ENCODE results near the gene FURIN.
A peak's percentile ranks its signal among the peaks of the same experiment; 100 is the strongest.
"Not testable (repeated sequence)": the region's sequence is repeated elsewhere in the genome, so short reads cannot be mapped to it uniquely, and the experiment has no call there.

FURIN gene

DNA sequence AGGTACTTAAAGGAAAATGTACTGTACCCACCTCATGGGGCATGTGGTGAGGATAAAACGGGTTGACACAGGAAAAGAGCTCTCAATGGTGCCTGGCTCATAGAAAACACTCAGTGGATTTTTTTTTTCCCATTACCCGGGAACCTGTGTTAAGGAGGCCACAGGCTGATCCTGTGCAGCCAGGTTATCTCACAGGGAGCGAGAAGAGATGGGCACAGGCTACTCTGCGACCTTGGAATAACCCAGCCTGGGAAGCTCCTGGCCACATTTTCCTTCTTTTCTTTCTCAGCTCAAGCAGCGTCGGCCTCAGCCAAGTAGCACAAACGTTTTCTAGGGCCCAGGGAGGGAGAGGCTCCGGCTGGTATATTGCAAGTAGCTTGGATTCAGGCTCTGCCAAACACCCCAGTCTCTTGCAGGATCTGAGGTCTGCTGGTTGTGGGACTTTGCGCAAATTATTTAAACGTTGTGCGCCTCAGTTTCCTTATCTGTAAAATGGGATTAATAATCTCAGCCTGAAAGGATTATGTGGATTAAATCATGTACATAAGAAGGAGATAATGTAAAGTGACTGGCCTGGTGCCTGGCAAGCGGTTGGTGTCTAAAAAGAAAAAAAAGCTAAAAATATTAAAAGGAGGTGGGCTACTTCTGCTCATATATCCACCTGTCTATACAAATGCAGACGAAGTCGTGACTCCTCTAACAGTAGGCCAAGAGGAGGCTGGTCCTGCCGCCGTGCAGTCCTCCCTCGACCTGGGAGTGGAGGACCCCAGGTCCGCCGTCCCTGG lies 2.2 kb downstream of the FURIN start:
- DNase-seq (ENCODE audit: low read depth), result no peak

DNA sequence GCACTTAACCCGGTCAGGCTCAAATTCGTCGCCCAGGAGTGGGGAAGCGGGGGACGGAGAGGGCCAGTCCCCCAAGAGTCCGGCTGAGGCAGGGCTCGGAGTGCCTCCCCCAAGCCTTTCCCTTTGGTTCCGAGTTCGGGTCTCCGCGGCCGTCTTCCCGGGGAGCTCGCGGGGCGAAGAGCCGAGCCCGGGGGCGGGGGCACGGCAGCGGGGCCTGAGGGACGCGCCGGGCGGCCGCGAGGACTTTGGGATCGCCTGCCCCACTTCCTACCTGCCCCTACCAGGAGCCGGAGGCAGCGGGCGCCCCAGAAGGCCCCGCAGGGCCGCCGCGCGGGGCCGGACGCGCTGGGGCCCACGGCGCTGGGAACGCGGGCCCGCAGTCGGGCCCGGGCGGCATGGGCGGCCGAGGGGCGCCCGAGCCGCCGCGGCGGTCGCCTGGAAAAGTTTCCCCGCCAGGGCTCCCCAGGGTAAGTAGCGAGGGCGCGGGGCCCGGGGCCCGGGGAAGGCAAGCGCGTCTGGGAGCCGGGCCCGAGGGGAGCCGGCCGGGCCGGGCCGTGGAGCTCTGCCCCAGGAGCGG lies 2.8 kb downstream of the FURIN start:
- no peak for DNase-seq (ENCODE audit: low read depth)

DNA sequence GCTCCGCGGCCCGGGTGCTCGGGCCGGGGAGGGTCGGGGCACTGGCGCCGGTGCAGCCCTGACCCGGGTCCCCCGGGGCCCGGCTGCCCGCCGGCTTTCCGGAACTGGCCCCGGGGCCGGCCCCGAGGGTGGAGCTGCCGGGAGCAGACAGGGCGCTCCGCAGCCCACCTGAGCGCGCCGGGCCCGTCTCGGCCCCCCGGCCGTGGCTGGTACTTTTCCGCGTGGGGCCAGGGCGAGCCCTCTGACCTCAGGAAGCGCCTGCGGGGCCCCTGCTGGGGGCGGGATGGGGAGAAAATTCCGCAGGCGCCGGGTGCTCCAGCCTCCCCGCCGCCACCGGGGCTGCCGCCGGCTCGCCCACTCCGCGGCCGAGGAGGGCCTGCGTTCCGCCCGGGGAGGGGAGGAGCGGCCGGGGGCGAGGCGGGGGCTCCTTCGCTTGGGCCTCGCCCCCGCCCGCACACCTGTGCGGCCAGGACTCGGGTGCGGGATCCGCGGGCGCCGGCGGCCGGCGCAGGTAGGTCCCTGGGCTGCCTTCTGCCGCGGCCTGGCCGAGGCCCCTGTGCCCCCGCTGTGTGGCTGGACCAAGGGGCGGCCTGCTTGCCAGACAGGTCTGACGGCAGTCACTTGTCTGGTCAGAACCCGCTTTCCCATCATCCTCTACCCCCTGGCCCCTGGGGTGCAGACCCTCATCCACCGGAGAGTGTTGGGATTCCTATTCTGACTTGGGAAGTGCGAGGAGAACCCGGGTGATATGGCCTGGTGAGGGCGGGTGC lies 3.5 kb downstream of the FURIN start:
- no peak for DNase-seq (ENCODE audit: low read depth)

DNA sequence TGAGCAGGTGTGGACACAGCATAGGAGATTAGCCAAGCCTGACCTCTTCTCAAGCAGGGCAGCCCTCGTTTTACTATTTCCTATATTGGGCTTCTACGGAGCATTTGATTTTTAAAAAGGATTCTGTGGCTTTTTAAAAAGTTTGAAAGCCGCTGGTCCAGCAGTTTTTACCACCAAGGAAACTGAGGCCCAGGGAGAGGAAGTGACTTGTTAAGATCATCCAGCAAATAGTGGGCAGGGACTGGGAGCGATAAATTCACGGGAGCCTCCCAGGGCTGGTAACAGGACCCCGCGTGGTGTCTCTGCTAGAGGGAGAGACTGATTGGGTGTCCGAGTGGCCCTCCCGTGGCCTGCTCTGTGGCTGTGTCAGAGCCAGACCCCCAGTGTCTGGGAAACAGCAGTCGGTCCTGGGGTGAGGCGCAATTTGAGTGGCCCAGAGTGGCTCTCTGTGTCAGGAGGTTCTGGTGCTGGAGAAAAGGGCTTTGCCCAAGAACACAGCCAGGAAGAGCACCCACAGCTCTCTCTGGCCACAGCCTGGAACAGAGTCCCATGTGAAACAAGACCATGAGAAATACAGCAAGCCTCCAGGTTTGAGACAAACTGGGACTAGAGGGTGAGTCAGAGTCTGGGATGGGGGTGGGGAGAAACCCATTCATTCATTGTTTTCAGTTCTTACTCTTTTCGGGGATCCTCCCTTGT lies 4.2 kb downstream of the FURIN start:
- DNase-seq (ENCODE audit: low read depth), result peak; percentile 62

DNA sequence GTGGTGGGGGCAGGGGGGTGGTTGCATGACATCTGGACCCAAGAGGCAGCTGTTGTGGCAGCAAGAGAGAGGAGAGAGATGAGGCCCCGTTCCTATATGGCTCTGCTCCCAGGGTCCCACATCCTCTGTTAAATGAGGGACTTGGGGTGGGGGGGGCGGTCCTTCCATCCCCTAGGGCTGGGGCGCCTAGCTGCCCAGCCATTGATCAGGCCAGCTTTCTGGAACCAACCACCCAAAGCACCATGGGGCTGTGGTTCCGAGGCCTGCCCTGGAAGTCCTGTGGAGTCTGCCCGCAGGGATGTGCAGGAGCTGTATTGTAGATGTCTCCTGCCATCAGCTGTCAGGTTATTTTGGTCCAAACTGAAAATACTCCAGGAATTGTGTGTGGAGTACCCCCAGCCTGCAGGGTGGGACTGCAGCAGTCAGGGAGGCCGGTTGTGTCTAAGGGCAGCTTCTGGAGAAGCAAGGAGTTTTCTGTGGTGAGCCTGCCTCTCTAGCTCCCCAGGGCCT lies 5.2 kb downstream of the FURIN start:
- DNase-seq (ENCODE audit: low read depth), result no peak

DNA sequence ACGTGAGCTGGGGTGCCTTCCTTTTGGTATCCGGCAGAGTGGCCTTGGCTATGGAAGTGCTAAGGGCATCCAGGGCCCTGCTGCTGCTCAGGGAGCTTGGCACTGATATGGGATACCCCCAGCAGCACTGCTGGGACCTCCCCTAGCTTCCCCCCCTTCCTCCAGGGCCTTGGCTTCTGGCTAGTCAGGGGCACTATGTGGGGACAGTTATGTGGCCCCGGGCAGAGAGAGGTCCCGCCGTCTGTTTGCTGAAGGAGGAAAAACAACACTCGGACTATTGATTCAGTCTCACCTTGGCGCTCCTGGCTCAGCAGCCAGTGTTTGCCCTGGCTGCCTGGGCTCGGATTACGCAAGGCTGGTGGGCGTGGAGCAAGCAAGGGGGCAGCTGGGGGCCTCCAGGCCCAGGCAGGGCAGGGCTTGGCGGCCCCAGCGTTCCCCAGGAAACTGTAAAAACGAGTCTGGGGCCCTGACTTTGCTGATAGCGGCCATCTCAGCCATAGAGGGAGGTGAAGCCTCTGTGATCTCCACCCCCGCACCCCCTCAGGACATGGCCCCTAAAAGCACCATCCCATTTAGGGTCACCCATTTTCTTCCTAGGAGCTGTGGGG lies 5.7 kb downstream of the FURIN start:
- no peak for DNase-seq (ENCODE audit: low read depth)

DNA sequence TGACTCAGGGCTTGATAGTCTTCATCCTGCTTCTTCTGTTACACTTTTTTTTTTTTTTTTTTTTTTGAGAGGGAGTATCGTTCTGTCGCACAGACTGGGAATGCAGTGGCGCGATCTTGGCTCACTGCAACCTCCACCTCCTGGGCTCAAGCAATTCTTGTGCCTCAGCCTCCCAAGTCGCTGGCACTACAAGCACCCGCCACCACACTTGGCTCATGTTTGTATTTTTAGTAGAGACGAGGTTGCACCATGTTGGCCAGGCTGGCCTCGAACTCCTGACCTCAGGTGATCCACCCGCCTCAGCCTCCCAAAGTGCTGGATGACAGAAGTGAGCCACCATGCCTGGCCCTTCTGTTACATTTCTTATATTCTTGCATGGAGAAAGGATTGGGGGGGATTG lies 6.6 kb downstream of the FURIN start:
- DNase-seq (ENCODE audit: low read depth), result not testable (repeated sequence)

DNA sequence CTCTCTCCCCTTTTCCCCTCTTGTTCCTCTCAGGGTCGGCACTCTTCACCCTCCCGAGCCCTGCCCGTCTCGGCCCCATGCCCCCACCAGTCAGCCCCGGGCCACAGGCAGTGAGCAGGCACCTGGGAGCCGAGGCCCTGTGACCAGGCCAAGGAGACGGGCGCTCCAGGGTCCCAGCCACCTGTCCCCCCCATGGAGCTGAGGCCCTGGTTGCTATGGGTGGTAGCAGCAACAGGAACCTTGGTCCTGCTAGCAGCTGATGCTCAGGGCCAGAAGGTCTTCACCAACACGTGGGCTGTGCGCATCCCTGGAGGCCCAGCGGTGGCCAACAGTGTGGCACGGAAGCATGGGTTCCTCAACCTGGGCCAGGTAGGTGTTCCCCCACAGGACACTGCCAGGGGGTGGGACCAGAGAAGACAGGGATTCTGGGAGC lies 7.2 kb downstream of the FURIN start:
- no peak for DNase-seq (ENCODE audit: low read depth)

DNA sequence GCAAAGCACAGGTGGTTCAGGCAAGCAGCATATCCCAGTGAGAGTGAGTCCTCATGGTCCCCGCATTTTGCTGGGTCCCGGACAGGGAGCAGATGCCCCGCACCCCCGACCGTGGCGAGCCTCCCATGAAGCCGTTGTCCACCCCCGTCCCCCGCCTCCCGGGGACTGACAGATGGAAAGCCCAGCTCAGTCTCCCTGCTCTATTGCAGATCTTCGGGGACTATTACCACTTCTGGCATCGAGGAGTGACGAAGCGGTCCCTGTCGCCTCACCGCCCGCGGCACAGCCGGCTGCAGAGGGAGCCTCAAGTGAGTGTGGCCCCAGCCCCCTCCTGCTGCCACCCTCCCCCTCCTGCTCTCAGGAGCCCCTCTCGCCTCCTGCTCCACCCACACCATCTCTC lies 7.7 kb downstream of the FURIN start:
- DNase-seq (ENCODE audit: low read depth), result no peak

DNA sequence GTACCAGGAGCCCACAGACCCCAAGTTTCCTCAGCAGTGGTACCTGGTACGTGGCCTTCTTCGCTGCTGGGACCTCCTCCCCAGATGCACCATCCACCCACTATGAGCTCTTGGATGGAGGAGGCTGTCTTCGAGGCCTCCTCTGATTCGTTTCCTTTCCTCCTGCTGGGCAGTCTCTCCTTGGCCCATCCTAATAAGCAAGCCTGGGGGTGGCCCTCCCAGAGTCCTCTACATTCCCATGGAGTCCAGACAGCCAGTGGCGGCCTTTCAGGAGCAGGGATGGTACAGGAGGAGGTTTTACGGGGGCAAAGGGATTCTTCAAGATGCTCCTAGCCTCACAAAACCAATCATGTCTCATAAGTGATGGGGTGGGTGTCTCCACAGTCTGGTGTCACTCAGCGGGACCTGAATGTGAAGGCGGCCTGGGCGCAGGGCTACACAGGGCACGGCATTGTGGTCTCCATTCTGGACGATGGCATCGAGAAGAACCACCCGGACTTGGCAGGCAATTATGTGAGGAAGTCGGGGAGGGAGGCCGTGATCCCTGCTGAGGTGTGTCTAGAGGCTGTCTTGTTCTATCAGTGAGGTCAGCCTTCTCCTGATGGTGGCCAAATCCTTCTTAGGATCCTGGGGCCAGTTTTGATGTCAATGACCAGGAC lies 8.3 kb downstream of the FURIN start:
- DNase-seq (ENCODE audit: low read depth), result no peak

DNA sequence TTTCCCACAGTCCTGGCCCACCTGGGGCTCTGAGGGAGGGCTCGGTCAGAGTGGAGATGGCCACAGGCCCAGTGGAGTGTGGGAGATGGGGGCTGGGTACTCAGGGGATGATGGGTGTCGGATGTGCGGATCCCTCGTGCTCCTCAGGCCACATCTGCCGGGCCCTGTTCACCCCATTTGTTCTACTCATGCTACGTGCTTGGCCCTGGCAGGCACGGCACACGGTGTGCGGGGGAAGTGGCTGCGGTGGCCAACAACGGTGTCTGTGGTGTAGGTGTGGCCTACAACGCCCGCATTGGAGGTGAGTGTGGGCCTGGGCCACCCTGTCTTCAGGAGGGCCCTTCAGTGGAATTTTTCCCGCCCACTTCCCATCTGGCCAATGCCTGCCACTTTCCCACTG lies 8.9 kb downstream of the FURIN start:
- no peak for DNase-seq (ENCODE audit: low read depth)

DNA sequence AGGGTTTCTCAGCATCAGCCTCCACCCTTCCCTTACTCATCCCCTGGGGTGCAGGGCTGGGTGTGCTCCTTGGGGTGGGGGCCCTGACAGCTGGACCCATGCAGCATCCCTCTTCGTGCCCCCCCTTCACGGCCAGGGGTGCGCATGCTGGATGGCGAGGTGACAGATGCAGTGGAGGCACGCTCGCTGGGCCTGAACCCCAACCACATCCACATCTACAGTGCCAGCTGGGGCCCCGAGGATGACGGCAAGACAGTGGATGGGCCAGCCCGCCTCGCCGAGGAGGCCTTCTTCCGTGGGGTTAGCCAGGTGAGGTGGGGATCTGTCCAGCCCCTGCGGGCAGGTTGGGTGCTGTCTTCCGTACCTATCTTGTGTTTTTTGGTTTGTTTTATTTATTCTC lies 9.6 kb downstream of the FURIN start:
- DNase-seq (ENCODE audit: low read depth), result no peak

DNA sequence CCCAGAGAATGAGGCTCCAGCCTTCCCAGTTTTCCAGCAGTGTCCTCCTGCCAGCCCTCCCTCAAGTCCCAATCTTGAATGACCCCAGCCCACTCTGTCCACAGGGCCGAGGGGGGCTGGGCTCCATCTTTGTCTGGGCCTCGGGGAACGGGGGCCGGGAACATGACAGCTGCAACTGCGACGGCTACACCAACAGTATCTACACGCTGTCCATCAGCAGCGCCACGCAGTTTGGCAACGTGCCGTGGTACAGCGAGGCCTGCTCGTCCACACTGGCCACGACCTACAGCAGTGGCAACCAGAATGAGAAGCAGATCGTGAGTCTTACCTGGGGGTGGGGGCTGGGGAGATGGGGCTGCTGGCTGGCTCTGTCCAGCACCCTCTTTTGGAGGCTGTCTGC lies 10.3 kb downstream of the FURIN start:
- no peak for DNase-seq (ENCODE audit: low read depth)

DNA sequence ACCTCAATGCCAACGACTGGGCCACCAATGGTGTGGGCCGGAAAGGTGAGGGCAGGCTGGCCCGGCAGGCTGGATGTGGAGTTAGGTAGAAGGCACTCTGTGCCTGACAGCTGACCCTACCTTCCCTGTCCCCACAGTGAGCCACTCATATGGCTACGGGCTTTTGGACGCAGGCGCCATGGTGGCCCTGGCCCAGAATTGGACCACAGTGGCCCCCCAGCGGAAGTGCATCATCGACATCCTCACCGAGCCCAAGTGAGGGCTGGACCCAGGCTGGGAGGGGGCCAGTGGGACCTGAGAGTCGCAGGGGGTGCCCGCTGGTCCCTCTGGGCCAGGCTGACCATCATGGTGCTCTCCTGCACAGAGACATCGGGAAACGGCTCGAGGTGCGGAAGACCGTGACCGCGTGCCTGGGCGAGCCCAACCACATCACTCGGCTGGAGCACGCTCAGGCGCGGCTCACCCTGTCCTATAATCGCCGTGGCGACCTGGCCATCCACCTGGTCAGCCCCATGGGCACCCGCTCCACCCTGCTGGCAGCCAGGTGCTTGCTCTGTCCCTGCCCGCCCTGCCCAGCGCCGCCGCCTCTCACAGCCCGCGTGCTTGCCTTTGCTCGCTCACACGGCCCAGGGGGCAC lies 11.5 kb downstream of the FURIN start:
- DNase-seq (ENCODE audit: low read depth), result no peak

DNA sequence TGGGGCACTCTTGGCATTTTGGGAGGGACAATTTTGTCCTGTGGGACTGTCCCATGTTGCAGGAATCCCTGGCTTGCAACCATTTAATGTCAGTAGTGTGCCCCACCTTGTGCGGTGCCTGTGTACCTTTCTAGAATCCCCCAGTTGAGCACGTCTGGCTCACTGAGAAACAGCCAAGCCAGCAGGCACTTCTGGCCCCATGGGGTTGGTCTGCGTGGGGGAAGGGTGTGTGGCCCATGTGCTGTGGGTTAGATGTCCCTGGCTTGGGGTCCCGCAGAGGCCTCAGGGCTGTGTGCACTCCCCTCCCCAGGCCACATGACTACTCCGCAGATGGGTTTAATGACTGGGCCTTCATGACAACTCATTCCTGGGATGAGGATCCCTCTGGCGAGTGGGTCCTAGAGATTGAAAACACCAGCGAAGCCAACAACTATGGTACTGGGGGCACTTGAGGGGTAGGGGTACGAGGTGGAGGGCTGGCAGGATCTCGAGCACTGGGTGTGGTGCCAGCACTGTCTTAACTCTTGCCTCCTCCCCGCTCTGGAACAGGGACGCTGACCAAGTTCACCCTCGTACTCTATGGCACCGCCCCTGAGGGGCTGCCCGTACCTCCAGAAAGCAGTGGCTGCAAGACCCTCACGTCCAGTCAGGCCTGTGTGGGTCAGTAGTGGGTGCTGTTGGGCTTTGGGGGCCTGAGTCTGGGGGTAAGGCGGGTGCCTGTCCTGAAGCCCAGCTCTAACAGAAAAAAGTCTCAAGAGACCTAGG lies 12.2 kb downstream of the FURIN start:
- no peak for DNase-seq (ENCODE audit: low read depth)

DNA sequence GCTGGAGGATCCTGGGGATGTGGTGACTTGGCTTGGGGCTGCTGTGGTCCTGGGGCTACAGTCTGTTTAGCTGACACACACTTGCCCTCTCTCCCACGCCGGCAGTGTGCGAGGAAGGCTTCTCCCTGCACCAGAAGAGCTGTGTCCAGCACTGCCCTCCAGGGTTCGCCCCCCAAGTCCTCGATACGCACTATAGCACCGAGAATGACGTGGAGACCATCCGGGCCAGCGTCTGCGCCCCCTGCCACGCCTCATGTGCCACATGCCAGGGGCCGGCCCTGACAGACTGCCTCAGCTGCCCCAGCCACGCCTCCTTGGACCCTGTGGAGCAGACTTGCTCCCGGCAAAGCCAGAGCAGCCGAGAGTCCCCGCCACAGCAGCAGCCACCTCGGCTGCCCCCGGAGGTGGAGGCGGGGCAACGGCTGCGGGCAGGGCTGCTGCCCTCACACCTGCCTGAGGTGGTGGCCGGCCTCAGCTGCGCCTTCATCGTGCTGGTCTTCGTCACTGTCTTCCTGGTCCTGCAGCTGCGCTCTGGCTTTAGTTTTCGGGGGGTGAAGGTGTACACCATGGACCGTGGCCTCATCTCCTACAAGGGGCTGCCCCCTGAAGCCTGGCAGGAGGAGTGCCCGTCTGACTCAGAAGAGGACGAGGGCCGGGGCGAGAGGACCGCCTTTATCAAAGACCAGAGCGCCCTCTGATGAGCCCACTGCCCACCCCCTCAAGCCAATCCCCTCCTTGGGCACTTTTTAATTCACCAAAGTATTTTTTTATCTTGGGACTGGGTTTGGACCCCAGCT lies 13.0 kb downstream of the FURIN start:
- DNase-seq (ENCODE audit: low read depth), result no peak

DNA sequence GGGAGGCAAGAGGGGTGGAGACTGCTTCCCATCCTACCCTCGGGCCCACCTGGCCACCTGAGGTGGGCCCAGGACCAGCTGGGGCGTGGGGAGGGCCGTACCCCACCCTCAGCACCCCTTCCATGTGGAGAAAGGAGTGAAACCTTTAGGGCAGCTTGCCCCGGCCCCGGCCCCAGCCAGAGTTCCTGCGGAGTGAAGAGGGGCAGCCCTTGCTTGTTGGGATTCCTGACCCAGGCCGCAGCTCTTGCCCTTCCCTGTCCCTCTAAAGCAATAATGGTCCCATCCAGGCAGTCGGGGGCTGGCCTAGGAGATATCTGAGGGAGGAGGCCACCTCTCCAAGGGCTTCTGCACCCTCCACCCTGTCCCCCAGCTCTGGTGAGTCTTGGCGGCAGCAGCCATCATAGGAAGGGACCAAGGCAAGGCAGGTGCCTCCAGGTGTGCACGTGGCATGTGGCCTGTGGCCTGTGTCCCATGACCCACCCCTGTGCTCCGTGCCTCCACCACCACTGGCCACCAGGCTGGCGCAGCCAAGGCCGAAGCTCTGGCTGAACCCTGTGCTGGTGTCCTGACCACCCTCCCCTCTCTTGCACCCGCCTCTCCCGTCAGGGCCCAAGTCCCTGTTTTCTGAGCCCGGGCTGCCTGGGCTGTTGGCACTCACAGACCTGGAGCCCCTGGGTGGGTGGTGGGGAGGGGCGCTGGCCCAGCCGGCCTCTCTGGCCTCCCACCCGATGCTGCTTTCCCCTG lies 13.8 kb downstream of the FURIN start:
- DNase-seq (ENCODE audit: low read depth), result no peak

DNA sequence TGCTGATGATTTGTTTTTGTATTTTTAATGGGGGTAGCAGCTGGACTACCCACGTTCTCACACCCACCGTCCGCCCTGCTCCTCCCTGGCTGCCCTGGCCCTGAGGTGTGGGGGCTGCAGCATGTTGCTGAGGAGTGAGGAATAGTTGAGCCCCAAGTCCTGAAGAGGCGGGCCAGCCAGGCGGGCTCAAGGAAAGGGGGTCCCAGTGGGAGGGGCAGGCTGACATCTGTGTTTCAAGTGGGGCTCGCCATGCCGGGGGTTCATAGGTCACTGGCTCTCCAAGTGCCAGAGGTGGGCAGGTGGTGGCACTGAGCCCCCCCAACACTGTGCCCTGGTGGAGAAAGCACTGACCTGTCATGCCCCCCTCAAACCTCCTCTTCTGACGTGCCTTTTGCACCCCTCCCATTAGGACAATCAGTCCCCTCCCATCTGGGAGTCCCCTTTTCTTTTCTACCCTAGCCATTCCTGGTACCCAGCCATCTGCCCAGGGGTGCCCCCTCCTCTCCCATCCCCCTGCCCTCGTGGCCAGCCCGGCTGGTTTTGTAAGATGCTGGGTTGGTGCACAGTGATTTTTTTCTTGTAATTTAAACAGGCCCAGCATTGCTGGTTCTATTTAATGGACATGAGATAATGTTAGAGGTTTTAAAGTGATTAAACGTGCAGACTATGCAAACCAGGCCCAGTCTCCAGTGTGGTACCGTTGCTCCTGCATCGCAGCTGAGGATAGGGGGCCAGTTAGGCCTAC lies 14.6 kb downstream of the FURIN start:
- DNase-seq (ENCODE audit: low read depth), result no peak

Measured in non-pigmented ciliary epithelial cell (primary cell).